GM10248 (cell line): ENCODE data around the gene EXD2.
A peak's percentile ranks its signal among the peaks of the same experiment; 100 is the strongest.

Experiments
- CTCF ChIA-PET: fragments of 300-600 bp; sonication (Branson Sonifier 250); formaldehyde crosslinking; extraction: SDS; loops from one replicate; lab custom pipeline; 2021; ENCODE audit warnings: antibody characterized with exemption; lab: Yijun Ruan, JAX
- POLR2A ChIA-PET: fragments of 350-650 bp; sonication (Branson Sonifier 250); formaldehyde crosslinking; extraction: SDS; loops from one replicate; lab custom pipeline; 2020; ENCODE audit warnings: antibody characterized with exemption; lab: Yijun Ruan, JAX
- DNase-seq: peaks from one replicate; pipeline ENCODE4 v3.0.0; 2012; ENCODE audit errors: extremely low spot score
- CTCF ChIP-seq: IDR thresholded peaks from 2 replicates; pipeline ENCODE4 v1.5.1; 2012; ENCODE audit warnings: mild to moderate bottlenecking, low read depth; ENCODE audit errors: extremely low read depth, missing control alignments, control extremely low read depth

Gene EXD2

GRCh38 chr14:69190191-69190590 lies 1.1 kb upstream of the EXD2 start:
- ChIA-PET CTCF (no interaction called here), POLR2A (no interaction called here)
- no peak for DNase-seq
- no peak for TF ChIP-seq CTCF

GRCh38 chr14:69193721-69194120 lies 2.4 kb downstream of the EXD2 start:
- no peak for DNase-seq
- CTCF ChIA-PET, result no interaction called here
- POLR2A ChIA-PET, result no interaction called here
- no peak for TF ChIP-seq CTCF

DNA sequence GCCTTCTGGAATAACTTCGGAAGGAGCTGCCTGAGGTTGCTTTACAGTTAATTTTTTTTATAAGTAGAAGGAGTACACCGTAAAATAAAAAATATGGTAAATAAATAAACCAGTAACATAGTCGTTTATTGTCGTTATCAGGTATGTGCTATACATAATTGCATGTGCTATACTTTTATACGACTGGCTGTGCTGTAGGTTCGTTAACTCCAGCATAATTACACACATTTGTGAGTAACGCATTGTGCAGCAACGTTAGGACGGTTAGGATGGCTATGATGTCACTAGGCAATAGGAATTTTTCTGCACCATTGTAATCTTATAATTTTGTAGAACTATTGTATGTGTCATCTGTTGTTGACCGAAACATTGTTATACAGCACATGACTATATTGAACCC lies 8.5 kb downstream of the EXD2 start:
- POLR2A ChIA-PET, result no interaction called here
- no peak for TF ChIP-seq CTCF
- DNase-seq, result no peak
- CTCF ChIA-PET, result interaction anchor here (1.2 to 1.4 kb wide), 3 partner anchors 12 to 49 kb away, joined by 3 to 4 read pairs (median 4); no protein-coding TSS in a partner anchor

- ChIA-PET CTCF (interaction anchor here (1.0 kb wide), 1 partner anchor 54 kb away, joined by 3 read pairs; no protein-coding TSS in a partner anchor), POLR2A (no interaction called here)
- TF ChIP-seq CTCF, result no peak
- no peak for DNase-seq
Measured at GRCh38 chr14:69204753-69205152, 13.5 kb downstream of the EXD2 start.

DNA sequence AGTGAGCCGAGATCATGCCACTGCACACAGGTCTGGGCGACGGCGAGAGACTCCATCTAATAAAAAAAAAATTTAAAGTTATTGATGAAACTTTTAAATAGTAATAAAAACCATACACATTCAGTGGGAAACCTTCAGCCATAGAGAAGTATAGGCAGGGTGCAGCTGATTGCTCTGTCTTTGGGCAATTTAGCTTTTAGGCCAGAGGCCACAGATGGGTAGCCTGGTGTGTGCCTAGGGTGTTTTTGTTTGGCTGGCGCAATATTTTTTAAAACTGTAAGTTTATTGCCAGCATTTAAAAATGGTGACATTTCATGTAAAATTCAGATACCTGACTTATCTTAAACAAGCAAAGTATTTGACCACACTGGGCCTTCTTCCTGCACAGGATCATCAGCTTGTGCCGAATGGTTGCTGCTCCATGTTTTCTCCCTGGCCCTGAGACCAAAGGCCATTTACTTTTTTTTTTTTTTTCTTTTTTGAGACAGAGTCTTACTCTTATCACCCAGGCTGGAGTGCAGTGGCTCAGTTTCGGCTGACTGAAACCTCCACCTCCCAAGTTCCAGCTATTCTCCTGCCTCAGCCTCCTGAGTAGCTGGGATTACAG lies 16.2 kb downstream of the EXD2 start:
- DNase-seq, result no peak
- no peak for TF ChIP-seq CTCF
- ChIA-PET CTCF (no interaction called here), POLR2A (no interaction called here)

DNA sequence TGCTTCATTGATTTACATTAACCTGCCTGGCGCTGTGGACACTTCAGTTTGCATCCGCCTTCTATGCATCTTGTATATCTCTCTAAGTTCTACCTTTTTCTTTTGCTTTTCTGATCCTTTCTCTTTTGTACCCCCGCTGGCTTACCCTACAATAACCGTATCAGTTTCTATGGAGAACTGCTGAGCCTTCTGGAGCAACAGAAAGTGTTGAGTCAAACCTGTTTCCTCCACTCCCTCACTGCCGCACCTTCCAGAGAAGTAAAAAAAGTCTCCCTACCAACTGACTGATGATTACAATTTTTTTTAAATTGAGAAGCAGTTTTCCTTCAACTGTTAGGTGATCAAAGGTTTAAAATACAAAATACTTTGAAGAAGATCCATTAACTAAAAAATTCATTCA lies 17.4 kb downstream of the EXD2 start:
- ChIA-PET CTCF (no interaction called here), POLR2A (no interaction called here)
- peak; percentile 32 for DNase-seq
- TF ChIP-seq CTCF, result no peak
